Duodenal mucosa (tissue), 2 donors: ENCODE results near the gene DHX15.

Experiments
- H3K27ac ChIP-seq: one replicate; pipeline ENCODE4 v1.7.0; 2013; ENCODE audit warnings: low read depth, low read length
- H3K27me3 ChIP-seq, 2 donors: one replicate each; pipeline ENCODE4 v1.7.0; 2013; ENCODE audit warnings: low read length in 2 of 2, control low read depth in 1 of 2; ENCODE audit not compliant: insufficient read depth in 2 of 2, control insufficient read depth in 1 of 2
- H3K36me3 ChIP-seq, 2 donors: one replicate each; pipeline ENCODE4 v1.7.0; 2013; ENCODE audit warnings: low read length in 2 of 2, control low read depth in 1 of 2; ENCODE audit not compliant: insufficient read depth in 2 of 2, control insufficient read depth in 1 of 2
- H3K4me1 ChIP-seq, 2 donors: one replicate each; pipeline ENCODE4 v1.7.0; 2013; ENCODE audit warnings: low read length in 2 of 2, control low read depth in 1 of 2; ENCODE audit not compliant: insufficient read depth in 2 of 2, control insufficient read depth in 1 of 2
- H3K4me3 ChIP-seq, 2 donors: one replicate each; pipeline ENCODE4 v1.7.0; 2013; ENCODE audit warnings: low read length in 2 of 2, low read depth in 1 of 2
- H3K9ac ChIP-seq, 2 donors: one replicate each; pipeline ENCODE4 v1.7.0; 2013; ENCODE audit warnings: low read length in 2 of 2, low read depth in 1 of 2
- H3K9me3 ChIP-seq, 2 donors: one replicate each; pipeline ENCODE4 v1.7.0; 2013; ENCODE audit warnings: low read length in 2 of 2, control low read depth in 1 of 2; ENCODE audit not compliant: control insufficient read depth in 1 of 2

Gene DHX15

DNA sequence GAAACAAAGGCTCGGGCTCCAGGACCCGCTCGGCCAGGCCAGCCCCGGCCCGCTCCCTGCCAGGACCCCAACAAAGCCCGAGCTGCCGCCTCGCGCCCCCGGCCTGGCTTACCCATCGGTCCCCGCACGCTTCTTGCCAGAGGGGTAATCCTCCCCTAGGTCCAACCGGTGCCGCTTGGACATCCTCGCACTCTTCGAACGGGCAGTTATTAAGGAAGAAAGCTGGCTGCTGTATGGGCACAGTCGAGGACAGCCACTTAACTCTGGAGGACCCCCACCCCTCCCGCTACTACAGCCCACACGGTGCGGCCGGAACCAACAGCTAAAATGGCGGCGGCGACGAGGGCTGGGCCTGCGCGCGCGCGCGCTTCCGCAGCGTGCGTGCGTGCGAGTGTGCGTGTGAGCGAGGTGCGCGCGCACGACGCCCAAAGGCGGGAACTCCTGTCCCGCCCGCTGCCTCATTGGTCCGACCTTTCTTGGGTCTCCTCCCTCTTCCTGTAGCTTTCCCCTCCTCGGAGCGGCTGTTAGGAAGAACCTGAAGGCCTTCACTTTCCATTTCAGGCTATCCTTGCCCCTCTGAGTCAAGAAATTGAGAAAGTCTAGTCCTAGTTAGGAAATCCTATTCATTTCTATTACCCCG, at the start of gene DHX15:
DHX15 (minus strand) TSS at position 344 of the 640 bp plus-strand sequence; CDS start at position 183, 161 bp downstream.
- Histone ChIP-seq H3K36me3 (no peaks in the 10 kb centered on the region), H3K27me3 (no peaks in the 10 kb centered on the region), H3K9ac (peak within 1 kb of the TSS; percentile 87 to 96), H3K4me3 (peak within 1 kb of the TSS; percentile 94 to 98), H3K9me3 (no peaks in the 10 kb centered on the region), H3K27ac (peak within 1 kb of the TSS; percentile 95), H3K4me1 (peaks cover 22 to 23% of the 10 kb centered on the region in 2 donors)

DNA sequence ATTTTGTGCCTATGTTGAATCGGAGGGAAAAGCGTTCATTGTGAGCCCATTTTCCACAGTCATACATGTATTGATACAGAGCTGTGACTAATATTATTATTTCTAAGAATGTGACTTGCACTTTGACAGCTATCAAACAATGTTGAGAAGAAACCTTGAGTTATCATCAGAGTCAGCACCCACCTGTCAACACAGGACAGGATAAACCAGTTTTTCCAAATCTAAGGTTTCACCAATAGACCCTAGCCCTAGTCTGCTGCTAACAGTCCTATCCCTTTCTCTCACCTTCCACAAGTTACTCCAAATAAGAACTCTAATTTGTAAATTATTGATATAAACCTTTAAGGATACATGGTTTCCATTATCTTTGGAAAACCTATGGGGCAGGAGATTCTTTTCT, 47.7 kb upstream of the DHX15 start:
- Histone ChIP-seq H3K9me3 (no peaks in the 10 kb centered on the region), H3K9ac (no peak overlapping the region), H3K4me3 (no peak overlapping the region), H3K27ac (no peak overlapping the region), H3K4me1 (no peaks in the 10 kb centered on the region), H3K27me3 (no peaks in the 10 kb centered on the region), H3K36me3 (no peaks in the 10 kb centered on the region)

DNA sequence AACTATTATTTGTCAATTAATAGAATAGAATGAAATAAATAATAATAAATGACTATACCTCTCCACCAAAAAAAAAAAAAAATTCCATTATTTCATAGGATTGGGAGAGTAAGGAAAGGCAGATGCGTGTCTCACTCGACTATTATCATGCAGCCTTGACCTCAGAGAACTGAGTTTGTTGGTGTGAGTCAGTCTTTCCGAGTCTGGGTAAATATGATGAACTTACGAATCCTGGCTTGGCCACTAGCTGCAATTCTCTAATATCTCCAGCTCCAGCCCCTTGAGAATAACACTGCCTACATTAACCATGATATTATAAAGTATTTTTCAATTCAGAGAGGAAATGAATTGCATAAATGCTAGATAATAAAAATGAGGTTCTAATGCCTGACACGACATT, 46.6 kb upstream of the DHX15 start:
- no peaks in the 10 kb centered on the region for H3K9me3 ChIP-seq
- H3K4me1 ChIP-seq = no peaks in the 10 kb centered on the region
- no peak overlapping the region for H3K4me3 ChIP-seq
- H3K27me3 ChIP-seq = no peaks in the 10 kb centered on the region
- H3K9ac ChIP-seq = no peak overlapping the region
- H3K36me3 ChIP-seq = no peaks in the 10 kb centered on the region
- H3K27ac ChIP-seq = no peak overlapping the region

DNA sequence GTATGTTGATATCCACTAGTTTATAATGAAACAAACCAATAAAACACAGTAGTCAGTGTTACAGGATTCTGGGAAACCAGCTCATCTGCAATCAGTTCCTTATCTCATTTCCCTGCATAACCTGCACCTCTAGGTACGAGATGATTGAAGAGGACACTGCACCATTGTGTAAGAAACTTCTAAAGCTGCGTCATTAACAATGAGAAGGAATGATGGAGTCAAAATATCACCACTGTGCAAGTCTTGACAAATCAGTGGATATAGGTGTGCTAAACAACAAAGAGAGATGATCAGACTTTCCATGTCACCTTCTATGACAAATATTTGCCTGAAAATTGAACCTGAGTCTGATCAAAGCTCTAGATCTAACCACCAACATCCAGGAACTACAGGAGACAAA, 40.7 kb upstream of the DHX15 start:
- Histone ChIP-seq H3K4me1 (no peaks in the 10 kb centered on the region), H3K9me3 (peaks cover 0 to 5% of the 10 kb centered on the region in 2 donors), H3K27me3 (no peaks in the 10 kb centered on the region), H3K27ac (no peak overlapping the region), H3K36me3 (no peaks in the 10 kb centered on the region), H3K9ac (no peak overlapping the region), H3K4me3 (no peak overlapping the region)

DNA sequence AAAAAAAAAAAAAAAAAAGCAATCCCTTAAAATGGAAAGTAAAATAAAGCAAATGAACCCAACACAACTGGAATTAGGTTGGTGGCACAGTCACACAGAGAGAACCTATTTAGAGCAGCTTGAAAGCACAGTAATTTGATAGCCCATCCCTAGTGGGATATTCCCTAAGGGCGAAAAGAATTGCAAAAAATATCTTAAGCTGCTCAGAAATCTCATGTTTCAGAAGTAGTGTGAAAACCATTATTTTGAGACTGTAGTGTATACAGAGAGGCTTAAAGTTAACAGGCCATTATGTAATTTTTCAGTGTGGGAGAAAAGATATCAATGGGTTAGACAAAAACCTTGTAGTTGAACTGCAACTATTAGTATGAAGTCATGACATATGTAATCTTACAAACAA, 40.0 kb upstream of the DHX15 start:
- no peaks in the 10 kb centered on the region for H3K4me1 ChIP-seq
- no peak overlapping the region for H3K4me3 ChIP-seq
- H3K9ac ChIP-seq = no peak overlapping the region
- H3K27me3 ChIP-seq = no peaks in the 10 kb centered on the region
- H3K9me3 ChIP-seq = peaks cover 0 to 5% of the 10 kb centered on the region in 2 donors
- H3K27ac ChIP-seq = no peak overlapping the region
- no peaks in the 10 kb centered on the region for H3K36me3 ChIP-seq

DNA sequence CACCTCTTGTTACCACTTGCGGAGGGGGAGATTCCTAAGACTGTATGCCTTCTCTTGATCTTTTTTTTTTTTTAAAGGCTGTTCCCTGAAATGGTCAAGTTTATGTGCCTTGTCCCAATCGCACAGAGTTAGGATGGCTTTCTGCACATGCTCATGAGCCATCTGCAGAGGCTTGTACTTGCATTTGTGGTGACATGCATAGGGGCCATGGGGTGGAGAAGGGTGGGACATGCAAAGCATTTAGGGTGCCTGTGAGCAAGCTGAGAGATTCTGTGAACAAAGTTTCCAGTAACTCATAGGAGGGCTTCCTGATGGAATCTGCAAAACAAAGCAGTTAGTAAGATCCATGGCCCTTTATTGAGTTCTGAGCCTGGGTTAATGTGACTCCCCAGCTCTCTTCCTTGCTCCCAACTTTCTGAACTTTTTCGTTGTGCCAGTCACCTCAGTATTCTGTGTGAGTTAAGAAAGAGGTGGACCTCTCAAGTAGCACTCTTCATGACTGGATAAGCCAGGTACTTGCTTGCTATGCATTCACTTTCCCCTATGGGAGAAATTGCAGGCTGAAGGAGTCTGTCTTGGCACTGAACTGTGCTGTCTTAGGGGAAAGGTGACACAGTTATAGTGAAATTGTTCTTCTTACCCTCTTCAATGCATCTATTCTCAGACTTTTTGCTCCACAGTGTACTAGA, 37.9 kb upstream of the DHX15 start:
- no peak overlapping the region for H3K4me3 ChIP-seq
- no peaks in the 10 kb centered on the region for H3K27me3 ChIP-seq
- no peaks in the 10 kb centered on the region for H3K4me1 ChIP-seq
- no peak overlapping the region for H3K9ac ChIP-seq
- H3K9me3 ChIP-seq = peaks cover 0 to 5% of the 10 kb centered on the region in 2 donors
- no peak overlapping the region for H3K27ac ChIP-seq
- no peaks in the 10 kb centered on the region for H3K36me3 ChIP-seq

DNA sequence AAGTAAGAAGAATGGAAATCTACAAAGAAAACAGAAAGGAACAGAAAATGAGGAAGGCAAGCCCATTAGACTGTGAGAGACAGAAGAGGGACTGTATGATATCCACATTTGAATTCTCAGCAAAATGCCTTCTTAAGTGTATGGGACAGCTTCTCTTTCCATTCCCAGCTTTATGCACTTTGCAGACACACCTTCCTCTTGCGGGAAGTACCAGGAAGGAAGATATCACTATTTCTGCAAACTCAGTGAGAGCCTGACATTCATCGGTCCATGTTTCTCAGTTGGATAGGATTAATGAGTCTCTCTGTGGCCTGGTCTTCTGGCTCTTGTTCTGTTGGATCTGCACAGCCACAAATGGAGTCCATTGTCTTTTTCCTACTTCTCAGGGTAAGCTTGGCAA, 31.6 kb upstream of the DHX15 start:
- H3K9ac ChIP-seq = no peak overlapping the region
- no peaks in the 10 kb centered on the region for H3K4me1 ChIP-seq
- H3K27ac ChIP-seq = no peak overlapping the region
- no peak overlapping the region for H3K4me3 ChIP-seq
- peaks cover 0 to 2% of the 10 kb centered on the region in 2 donors for H3K9me3 ChIP-seq
- H3K36me3 ChIP-seq = no peaks in the 10 kb centered on the region
- H3K27me3 ChIP-seq = no peaks in the 10 kb centered on the region

DNA sequence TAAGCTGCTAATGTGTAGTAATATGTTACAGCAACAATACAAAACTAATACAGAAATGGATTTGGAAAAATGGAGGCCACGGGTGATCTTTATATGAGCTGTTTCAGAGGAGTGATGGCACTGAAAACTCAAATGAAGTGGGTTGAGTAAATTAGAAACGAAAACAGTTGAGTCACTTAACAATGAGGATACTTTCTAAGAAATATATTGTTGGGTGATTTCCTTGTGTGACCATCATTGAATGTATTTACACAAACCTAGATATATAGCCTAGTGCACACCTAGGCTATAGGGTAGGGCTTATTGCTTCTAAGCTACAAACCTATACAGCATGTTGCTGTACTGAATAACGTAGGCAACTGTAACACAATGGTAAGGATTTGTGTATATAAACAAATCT, 30.5 kb upstream of the DHX15 start:
- H3K36me3 ChIP-seq = no peaks in the 10 kb centered on the region
- H3K9ac ChIP-seq = no peak overlapping the region
- H3K4me1 ChIP-seq = no peaks in the 10 kb centered on the region
- no peaks in the 10 kb centered on the region for H3K27me3 ChIP-seq
- H3K4me3 ChIP-seq = no peak overlapping the region
- H3K27ac ChIP-seq = no peak overlapping the region
- H3K9me3 ChIP-seq = no peaks in the 10 kb centered on the region

DNA sequence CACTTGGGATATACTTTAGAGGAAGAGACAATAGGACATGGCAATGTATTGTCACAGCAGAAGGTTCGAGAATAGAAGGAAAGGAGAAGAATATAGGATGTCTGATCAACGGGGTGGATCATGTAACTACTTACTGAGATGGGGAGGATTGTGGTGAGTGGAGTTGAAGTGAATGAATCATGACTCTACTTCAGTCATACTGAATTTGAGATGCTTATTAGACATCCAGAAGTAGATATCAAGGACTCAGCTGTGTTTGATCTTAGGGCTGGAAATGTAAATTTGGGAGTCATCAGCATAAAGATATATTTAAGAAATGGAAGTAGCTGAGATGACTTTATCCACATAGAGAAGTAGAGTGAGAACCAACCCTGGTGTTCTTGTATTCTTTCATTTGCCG, 29.1 kb upstream of the DHX15 start:
- no peaks in the 10 kb centered on the region for H3K36me3 ChIP-seq
- H3K9ac ChIP-seq = no peak overlapping the region
- no peaks in the 10 kb centered on the region for H3K4me1 ChIP-seq
- no peak overlapping the region for H3K27ac ChIP-seq
- H3K4me3 ChIP-seq = no peak overlapping the region
- no peaks in the 10 kb centered on the region for H3K27me3 ChIP-seq
- H3K9me3 ChIP-seq = no peaks in the 10 kb centered on the region

DNA sequence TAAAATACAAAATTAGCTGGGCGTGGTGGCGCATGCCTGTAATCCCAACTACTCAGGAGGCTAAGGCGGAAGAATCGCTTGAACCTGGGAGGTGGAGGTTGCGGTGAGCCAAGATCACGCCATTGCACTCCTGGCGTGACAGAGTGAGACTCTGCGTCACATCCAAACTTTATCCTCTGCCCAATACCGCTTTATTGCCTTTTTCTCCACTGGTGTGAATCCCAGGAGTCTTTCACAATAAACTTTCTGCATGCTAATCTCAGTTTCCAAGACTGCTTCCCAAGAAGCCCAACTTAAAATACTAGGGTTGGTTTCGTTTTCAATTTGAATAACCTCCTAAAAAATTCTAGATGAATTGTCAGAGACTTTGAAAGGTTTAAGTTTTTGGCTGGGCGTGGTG, 27.2 kb upstream of the DHX15 start:
- Histone ChIP-seq H3K4me1 (no peaks in the 10 kb centered on the region), H3K9ac (no peak overlapping the region), H3K36me3 (no peaks in the 10 kb centered on the region), H3K27ac (no peak overlapping the region), H3K9me3 (no peaks in the 10 kb centered on the region), H3K4me3 (no peak overlapping the region), H3K27me3 (no peaks in the 10 kb centered on the region)
